GM23248 (cell line): ENCODE measurements around the gene MILR1. TPM values are rescaled to one million over a fixed set of nuclear protein-coding genes. Genes with fewer than 3 reads are reported as not detected.
"Not testable (repeated sequence)": the region's sequence is repeated elsewhere in the genome, so short reads cannot be mapped to it uniquely, and the experiment has no call there.

ENCODE experiments used
- DNase-seq: peaks from one replicate; pipeline ENCODE4 v3.0.0-alpha.2; 2015
- H2AFZ ChIP-seq: fragments of 200-600 bp; sonication (generic); 2 replicates; pipeline ENCODE4 v1.6.1; 2016; ENCODE audit warnings: antibody characterized with exemption
- H3F3A ChIP-seq: fragments of 200-600 bp; sonication (generic); 2 replicates; pipeline ENCODE4 v1.6.1; 2016; ENCODE audit warnings: mild to moderate bottlenecking, antibody characterized with exemption, mixed run types; ENCODE audit not compliant: insufficient read depth
- H3K27ac ChIP-seq: fragments of 200-600 bp; sonication (generic); 2 replicates; pipeline ENCODE4 v1.5.1; 2016; ENCODE audit warnings: mild to moderate bottlenecking
- H3K27me3 ChIP-seq: fragments of 200-600 bp; sonication (generic); replicated peaks from 2 replicates; pipeline ENCODE4 v1.6.1; 2016; ENCODE audit warnings: mild to moderate bottlenecking; ENCODE audit not compliant: insufficient read depth
- H3K36me3 ChIP-seq: fragments of 200-600 bp; sonication (generic); 2 replicates; pipeline ENCODE4 v1.6.1; 2016; ENCODE audit warnings: low read depth, mild to moderate bottlenecking
- H3K4me1 ChIP-seq: fragments of 200-600 bp; sonication (generic); 2 replicates; pipeline ENCODE4 v1.6.1; 2016; ENCODE audit warnings: mild to moderate bottlenecking; ENCODE audit not compliant: insufficient read depth
- H3K4me2 ChIP-seq: fragments of 200-600 bp; sonication (generic); one replicate; pipeline ENCODE4 v1.6.1; 2016; ENCODE audit warnings: mild to moderate bottlenecking; ENCODE audit not compliant: unreplicated experiment
- H3K4me3 ChIP-seq: fragments of 200-600 bp; sonication (generic); 2 replicates; pipeline ENCODE4 v1.5.1; 2016; ENCODE audit warnings: mild to moderate bottlenecking
- H3K79me2 ChIP-seq: fragments of 200-600 bp; sonication (generic); 2 replicates; pipeline ENCODE4 v1.6.1; 2016; ENCODE audit warnings: mild to moderate bottlenecking; ENCODE audit not compliant: insufficient read depth
- H3K9ac ChIP-seq: fragments of 200-600 bp; sonication (generic); 2 replicates; pipeline ENCODE4 v1.6.1; 2016; ENCODE audit warnings: mild to moderate bottlenecking
- H3K9me2 ChIP-seq: fragments of 200-600 bp; sonication (generic); 2 replicates; pipeline ENCODE4 v1.6.1; 2016; ENCODE audit warnings: mixed run types, mild to moderate bottlenecking, moderate library complexity; ENCODE audit not compliant: insufficient read depth
- H3K9me3 ChIP-seq: fragments of 200-600 bp; sonication (generic); one replicate; pipeline ENCODE4 v1.6.1; 2017; ENCODE audit warnings: low read depth
- H4K20me1 ChIP-seq: fragments of 200-600 bp; sonication (generic); 2 replicates; pipeline ENCODE4 v1.6.0; 2016; ENCODE audit not compliant: insufficient read depth
- EZH2 ChIP-seq: fragments of 200-600 bp; sonication (generic); IDR thresholded peaks from 2 replicates; pipeline ENCODE4 v1.6.1; 2018; ENCODE audit warnings: antibody characterized with exemption, mild to moderate bottlenecking; ENCODE audit not compliant: insufficient read depth, poor library complexity, severe bottlenecking
- EZH2phosphoT487 ChIP-seq: fragments of 200-600 bp; sonication (generic); IDR thresholded peaks from 2 replicates; pipeline ENCODE4 v1.6.1; 2018; ENCODE audit warnings: antibody characterized with exemption, moderate library complexity, mild to moderate bottlenecking, low read depth; ENCODE audit not compliant: insufficient read depth
- WGBS, 2 experiments: methylation state at CpG; one replicate each; pipeline ENCODE4 v1.1.6; 2015 to 2017; ENCODE audit warnings: low lambda C conversion rate in 2 of 2, low coverage in 1 of 2; ENCODE audit errors: missing lambda C conversion rate in 2 of 2; 5-methylcytosine and 5-hydroxymethylcytosine counted together
- in situ Hi-C: fragments of 300-500 bp; cut with MboI; formaldehyde crosslinking; loops from 2 replicates; pipeline ENCODE4 v1.15.0; 2020
- polyA plus RNA-seq: library from polyadenylated mRNA; unstranded; fragments of >200 nt; fragmentation: Nextera tagmentation; extraction: Ambion mirVana; gene quantifications from 2 replicates; pipeline ENCODE4 v1.2.1, GENCODE V29; 2016
- total RNA-seq: library from RNA; depleted of rRNA; stranded (reverse); fragments of >200 nt; shearing (Covaris generic); gene quantifications from 2 replicates; pipeline ENCODE4 v1.2.3, GENCODE V29; 2014

The MILR1 gene
- total and polyA plus RNA-seq, 2 experiments from 2014 or later: 6.3 to 11.7 TPM

- H3K4me2 ChIP-seq: no peak overlapping the region
- in situ Hi-C loops: loop anchor here (5.0 kb wide), 1 partner anchor 70 kb away; no protein-coding TSS in a partner anchor
Observed at GRCh38 chr17:64492481-64493109, 43.7 kb downstream of the MILR1 start.

GRCh38 chr17:64494121-64494520, 45.2 kb downstream of the MILR1 start:
- H3K9me3 ChIP-seq: no peaks in the 10 kb centered on the region
- in situ Hi-C loops: loop anchor here (5.0 kb wide), 1 partner anchor 72 kb away; no protein-coding TSS in a partner anchor
- peaks cover 28% of the 10 kb centered on the region for H3F3A ChIP-seq
- no peaks in the 10 kb centered on the region for H3K9me2 ChIP-seq
- no peak for TF ChIP-seq EZH2phosphoT487
- TF ChIP-seq EZH2: no peak
- H3K79me2 ChIP-seq: peaks cover 41% of the 10 kb centered on the region
- H4K20me1 ChIP-seq: no peaks in the 10 kb centered on the region
- WGBS, 2 experiments: 39 to 45% methylated on average over 2 of the region's 2 CpGs
- H3K4me2 ChIP-seq: peak overlapping the region; percentile 19
- H3K4me1 ChIP-seq: peaks cover 36% of the 10 kb centered on the region
- no peak overlapping the region for H3K9ac ChIP-seq
- no peak overlapping the region for H2AFZ ChIP-seq
- no peaks in the 10 kb centered on the region for H3K27me3 ChIP-seq
- H3K36me3 ChIP-seq: peaks cover 27% of the 10 kb centered on the region
- DNase-seq: no peak
- peak overlapping the region; percentile 33; the same call in 1 of the 2 replicates for H3K4me3 ChIP-seq
- no peak overlapping the region for H3K27ac ChIP-seq

More at GRCh38 chr17:64492481-64493109, 43.7 kb downstream of the MILR1 start:
- Histone ChIP-seq H3K36me3 (peaks cover 16% of the 10 kb centered on the region; the same call in 1 of the 2 replicates), H3F3A (peaks cover 12% of the 10 kb centered on the region), H3K27me3 (no peaks in the 10 kb centered on the region), H3K27ac (no peak overlapping the region), H3K9me3 (no peaks in the 10 kb centered on the region), H3K4me3 (no peak overlapping the region), H3K79me2 (peaks cover 31% of the 10 kb centered on the region), H3K9me2 (no peaks in the 10 kb centered on the region), H3K9ac (no peak overlapping the region), H3K4me1 (peaks cover 21% of the 10 kb centered on the region), H2AFZ (no peak overlapping the region), H4K20me1 (no peaks in the 10 kb centered on the region)
- WGBS, 2 experiments: 75 to 78% methylated on average over 6 of the region's 6 CpGs
- peak; percentile 49 for DNase-seq
- TF ChIP-seq EZH2phosphoT487: no peak
- no peak for TF ChIP-seq EZH2

GRCh38 chr17:64495300-64495699, 46.4 kb downstream of the MILR1 start:
- Histone ChIP-seq H3K4me3 (peak overlapping the region; percentile 87), H3K4me2 (peak overlapping the region; percentile 80), H3K4me1 (peaks cover 48% of the 10 kb centered on the region), H3K36me3 (peaks cover 33% of the 10 kb centered on the region), H4K20me1 (peaks cover 12% of the 10 kb centered on the region; the same call in 1 of the 2 replicates), H3K79me2 (peaks cover 53% of the 10 kb centered on the region), H3F3A (peaks cover 39% of the 10 kb centered on the region)
- WGBS, 2 experiments: 80 to 81% methylated on average over 5 of the region's 5 CpGs
- H3K27ac ChIP-seq, in situ Hi-C loops, H3K9ac ChIP-seq, H2AFZ ChIP-seq, DNase-seq, H3K9me3 ChIP-seq, H3K9me2 ChIP-seq, H3K27me3 ChIP-seq: not testable (repeated sequence)

GRCh38 chr17:64496348-64496785, 47.5 kb downstream of the MILR1 start:
- H3K4me1 ChIP-seq: peaks cover 58% of the 10 kb centered on the region
- 1 to 3% methylated on average over 20 of the region's 20 CpGs for WGBS, 2 experiments

More at GRCh38 chr17:64496348-64496785, 47.5 kb downstream of the MILR1 start:
- H3F3A ChIP-seq: peaks cover 50% of the 10 kb centered on the region
- peaks cover 64% of the 10 kb centered on the region for H3K79me2 ChIP-seq
- H3K4me3 ChIP-seq: peak overlapping the region; percentile 87
- peaks cover 13% of the 10 kb centered on the region; the same call in 1 of the 2 replicates for H4K20me1 ChIP-seq
- H3K4me2 ChIP-seq: peak overlapping the region; percentile 80
- no peaks in the 10 kb centered on the region for H3K9me2 ChIP-seq
- peak overlapping the region; percentile 83 for H2AFZ ChIP-seq
- peak overlapping the region; percentile 77 for H3K9ac ChIP-seq
- H3K27ac ChIP-seq: peak overlapping the region; percentile 86
- peak; percentile 71 for DNase-seq
- H3K36me3 ChIP-seq: peaks cover 38% of the 10 kb centered on the region
- H3K9me3 ChIP-seq: no peaks in the 10 kb centered on the region
- no peak for TF ChIP-seq EZH2
- TF ChIP-seq EZH2phosphoT487: no peak
- in situ Hi-C loops: no loop called here
- no peaks in the 10 kb centered on the region for H3K27me3 ChIP-seq
